Stomach (tissue), 4 donors: ENCODE data around the gene RAB3C.

Experiments used
- POLR2A ChIP-seq, 4 donors: fragments of 450-650 bp; IDR thresholded peaks; one replicate each; pipeline ENCODE4 v1.6.1; 2016; ENCODE audit warnings: antibody characterized with exemption in 4 of 4, control low read depth in 2 of 4, mild to moderate bottlenecking in 1 of 4, moderate library complexity in 1 of 4
- TF ChIP-seq, protein P1 (sequence below), 7 experiments: fragments of 450-650 bp in 4 of 7; fragments of 200-600 bp in 3 of 7; sonication (generic) in 3 of 7; IDR thresholded peaks; one replicate each; pipeline ENCODE4 v1.5.1; 2016 to 2019; ENCODE audit warnings: antibody characterized with exemption in 7 of 7, control low read depth in 2 of 7, mild to moderate bottlenecking in 1 of 7

DNA sequence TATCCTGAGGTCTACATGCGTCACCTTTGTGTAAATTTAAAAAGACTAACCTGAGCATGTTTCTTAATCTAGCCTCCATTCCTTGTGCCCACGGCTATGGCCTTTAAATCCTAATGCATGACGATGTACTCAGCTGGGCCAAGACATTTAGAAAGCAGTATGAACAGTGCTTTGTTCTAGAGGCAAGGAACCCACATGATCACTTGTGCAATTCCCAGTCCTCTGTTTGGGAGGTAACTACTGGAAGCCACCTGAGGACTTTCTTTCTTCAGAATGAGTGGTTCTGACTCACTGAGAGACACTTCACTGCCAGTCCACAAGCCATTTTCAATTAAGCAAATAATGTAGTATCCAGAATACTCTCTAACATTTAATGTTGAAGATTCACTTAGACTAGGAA is 181.3 kb downstream of the RAB3C start:
- TF ChIP-seq, protein P1, sequence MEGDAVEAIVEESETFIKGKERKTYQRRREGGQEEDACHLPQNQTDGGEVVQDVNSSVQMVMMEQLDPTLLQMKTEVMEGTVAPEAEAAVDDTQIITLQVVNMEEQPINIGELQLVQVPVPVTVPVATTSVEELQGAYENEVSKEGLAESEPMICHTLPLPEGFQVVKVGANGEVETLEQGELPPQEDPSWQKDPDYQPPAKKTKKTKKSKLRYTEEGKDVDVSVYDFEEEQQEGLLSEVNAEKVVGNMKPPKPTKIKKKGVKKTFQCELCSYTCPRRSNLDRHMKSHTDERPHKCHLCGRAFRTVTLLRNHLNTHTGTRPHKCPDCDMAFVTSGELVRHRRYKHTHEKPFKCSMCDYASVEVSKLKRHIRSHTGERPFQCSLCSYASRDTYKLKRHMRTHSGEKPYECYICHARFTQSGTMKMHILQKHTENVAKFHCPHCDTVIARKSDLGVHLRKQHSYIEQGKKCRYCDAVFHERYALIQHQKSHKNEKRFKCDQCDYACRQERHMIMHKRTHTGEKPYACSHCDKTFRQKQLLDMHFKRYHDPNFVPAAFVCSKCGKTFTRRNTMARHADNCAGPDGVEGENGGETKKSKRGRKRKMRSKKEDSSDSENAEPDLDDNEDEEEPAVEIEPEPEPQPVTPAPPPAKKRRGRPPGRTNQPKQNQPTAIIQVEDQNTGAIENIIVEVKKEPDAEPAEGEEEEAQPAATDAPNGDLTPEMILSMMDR (IDR thresholded peaks at IDR 0.05) = no peak
- no peak for TF ChIP-seq POLR2A (IDR thresholded peaks at IDR 0.05)
